OCI-LY1 (cell line): Measurements from ENCODE around the gene RFC3.
"Not testable (repeated sequence)": the region's sequence is repeated elsewhere in the genome, so short reads cannot be mapped to it uniquely, and the experiment has no call there.

Experiments
- H2AFZ ChIP-seq: fragments of 200-600 bp; sonication (generic), shearing (Covaris generic); 2 replicates; pipeline ENCODE4 v1.6.0; 2014; ENCODE audit warnings: antibody characterized with exemption, mild to moderate bottlenecking, low read length
- H3F3A ChIP-seq: fragments of 200-600 bp; sonication (generic), shearing (Covaris generic); 2 replicates; pipeline ENCODE4 v1.6.0; 2014; ENCODE audit warnings: mild to moderate bottlenecking, antibody characterized with exemption, low read length, moderate library complexity; ENCODE audit not compliant: insufficient read depth
- H3K27ac ChIP-seq: fragments of 200-600 bp; sonication (generic); 2 replicates; pipeline ENCODE4 v1.5.1; 2014; ENCODE audit warnings: low read length, mixed run types, mild to moderate bottlenecking, low read depth; ENCODE audit not compliant: poor library complexity, severe bottlenecking
- H3K27me3 ChIP-seq: fragments of 200-600 bp; sonication (generic); 2 replicates; pipeline ENCODE4 v1.6.0; 2014; ENCODE audit warnings: antibody characterized with exemption, mild to moderate bottlenecking, low read length, moderate library complexity; ENCODE audit not compliant: insufficient read depth
- H3K36me3 ChIP-seq: fragments of 200-600 bp; sonication (generic); 2 replicates; pipeline ENCODE4 v1.6.1; 2014; ENCODE audit warnings: mild to moderate bottlenecking, antibody characterized with exemption, low read length, moderate library complexity, mixed read lengths; ENCODE audit not compliant: insufficient read depth
- H3K4me1 ChIP-seq: fragments of 200-600 bp; sonication (generic); 2 replicates; pipeline ENCODE4 v1.5.1; 2014; ENCODE audit warnings: mild to moderate bottlenecking, low read length, moderate library complexity; ENCODE audit not compliant: insufficient read depth, severe bottlenecking
- H3K4me2 ChIP-seq: fragments of 200-600 bp; sonication (generic), shearing (Covaris generic); 2 replicates; pipeline ENCODE4 v1.6.1; 2014; ENCODE audit warnings: low read length
- H3K4me3 ChIP-seq: fragments of 200-600 bp; sonication (generic); 2 replicates; pipeline ENCODE4 v1.5.1; 2014; ENCODE audit warnings: low read length, low read depth, mild to moderate bottlenecking, mixed read lengths; ENCODE audit not compliant: poor library complexity, severe bottlenecking
- H3K79me2 ChIP-seq: fragments of 200-600 bp; shearing (Covaris generic); 2 replicates; pipeline ENCODE4 v1.6.1; 2016; ENCODE audit warnings: mixed run types, low read length, mixed read lengths; ENCODE audit not compliant: insufficient read depth
- H3K9ac ChIP-seq: fragments of 200-600 bp; sonication (generic), shearing (Covaris generic); 2 replicates; pipeline ENCODE4 v1.6.1; 2014; ENCODE audit warnings: mild to moderate bottlenecking, low read length, mixed read lengths
- H3K9me2 ChIP-seq: fragments of 200-600 bp; sonication (generic), shearing (Covaris generic); 2 replicates; pipeline ENCODE4 v1.6.1; 2014; ENCODE audit warnings: low read depth, mild to moderate bottlenecking, low read length, mixed read lengths
- H3K9me3 ChIP-seq: fragments of 200-600 bp; shearing (Covaris generic); 2 replicates; pipeline ENCODE4 v1.6.1; 2014; ENCODE audit warnings: low read length, mixed read lengths
- H4K20me1 ChIP-seq: fragments of 200-600 bp; sonication (generic), shearing (Covaris generic); 2 replicates; pipeline ENCODE4 v1.6.0; 2016; ENCODE audit warnings: mild to moderate bottlenecking, low read length; ENCODE audit not compliant: insufficient read depth
- EZH2 ChIP-seq: fragments of 200-600 bp; sonication (generic), shearing (Covaris generic); IDR thresholded peaks from 2 replicates; pipeline ENCODE4 v1.8.0; 2017; ENCODE audit warnings: borderline replicate concordance, mixed run types, mild to moderate bottlenecking, antibody characterized with exemption, low read length, moderate library complexity, mixed read lengths
- TF ChIP-seq, protein P1 (sequence below): fragments of 200-600 bp; sonication (generic), shearing (Covaris generic); IDR thresholded peaks from 2 replicates; pipeline ENCODE4 v1.5.1; 2017; ENCODE audit warnings: mild to moderate bottlenecking, antibody characterized with exemption, low read length, moderate library complexity, mixed read lengths

Gene RFC3

DNA sequence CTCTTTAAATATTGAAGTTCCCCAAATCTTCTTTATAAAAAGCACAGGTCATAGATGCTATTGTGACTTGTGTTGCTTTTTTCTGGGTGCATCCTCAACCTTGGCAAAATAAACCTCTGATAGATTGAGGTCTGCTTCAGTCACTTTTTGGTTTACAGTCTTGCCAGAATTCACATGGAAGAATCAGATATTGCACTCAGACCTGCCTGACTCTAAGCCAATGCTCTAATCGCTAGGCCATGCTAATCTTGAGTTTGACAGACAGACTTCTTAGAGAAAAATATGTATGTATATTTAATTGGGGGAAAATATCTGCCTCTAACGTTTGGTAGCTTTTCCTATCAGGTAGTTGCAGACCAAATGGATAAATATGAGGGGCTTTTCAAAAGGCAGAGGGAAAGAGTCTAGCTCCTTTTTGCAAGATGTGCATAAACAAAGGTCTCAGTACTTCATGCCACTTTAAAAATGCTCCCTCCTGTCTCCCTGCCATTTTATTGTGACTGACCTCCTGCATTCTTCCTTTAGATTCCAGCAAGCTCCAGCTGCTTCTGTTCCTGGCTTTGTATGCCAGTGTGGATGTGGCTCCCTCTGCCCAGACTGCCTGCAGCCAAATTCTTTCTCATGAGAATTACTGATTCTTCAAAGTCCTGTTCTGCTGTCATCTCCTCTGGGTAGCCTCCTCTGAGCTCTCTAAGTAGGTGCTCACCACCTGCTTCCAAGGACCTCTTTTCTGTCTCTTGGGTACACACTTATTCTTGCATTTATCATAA lies 42.4 kb upstream of the RFC3 start:
- Histone ChIP-seq H3K4me1 (peaks cover 42% of the 10 kb centered on the region), H3K4me3 (no peak overlapping the region), H3K79me2 (no peaks in the 10 kb centered on the region), H3K9ac (peak overlapping the region; percentile 69), H3K9me2 (no peaks in the 10 kb centered on the region), H3K4me2 (peak overlapping the region; percentile 43), H2AFZ (no peak overlapping the region), H3K27me3 (no peaks in the 10 kb centered on the region), H3K36me3 (no peaks in the 10 kb centered on the region; the same call in 1 of the 2 replicates), H3K9me3 (no peaks in the 10 kb centered on the region), H3F3A (no peaks in the 10 kb centered on the region), H4K20me1 (no peaks in the 10 kb centered on the region), H3K27ac (peak overlapping the region; percentile 86)
- no peak for TF ChIP-seq EZH2

- peak overlapping the region; percentile 86 for H3K27ac ChIP-seq
- H3K36me3 ChIP-seq, result no peaks in the 10 kb centered on the region; the same call in 1 of the 2 replicates
- TF ChIP-seq EZH2, result no peak
- TF ChIP-seq, protein P1, sequence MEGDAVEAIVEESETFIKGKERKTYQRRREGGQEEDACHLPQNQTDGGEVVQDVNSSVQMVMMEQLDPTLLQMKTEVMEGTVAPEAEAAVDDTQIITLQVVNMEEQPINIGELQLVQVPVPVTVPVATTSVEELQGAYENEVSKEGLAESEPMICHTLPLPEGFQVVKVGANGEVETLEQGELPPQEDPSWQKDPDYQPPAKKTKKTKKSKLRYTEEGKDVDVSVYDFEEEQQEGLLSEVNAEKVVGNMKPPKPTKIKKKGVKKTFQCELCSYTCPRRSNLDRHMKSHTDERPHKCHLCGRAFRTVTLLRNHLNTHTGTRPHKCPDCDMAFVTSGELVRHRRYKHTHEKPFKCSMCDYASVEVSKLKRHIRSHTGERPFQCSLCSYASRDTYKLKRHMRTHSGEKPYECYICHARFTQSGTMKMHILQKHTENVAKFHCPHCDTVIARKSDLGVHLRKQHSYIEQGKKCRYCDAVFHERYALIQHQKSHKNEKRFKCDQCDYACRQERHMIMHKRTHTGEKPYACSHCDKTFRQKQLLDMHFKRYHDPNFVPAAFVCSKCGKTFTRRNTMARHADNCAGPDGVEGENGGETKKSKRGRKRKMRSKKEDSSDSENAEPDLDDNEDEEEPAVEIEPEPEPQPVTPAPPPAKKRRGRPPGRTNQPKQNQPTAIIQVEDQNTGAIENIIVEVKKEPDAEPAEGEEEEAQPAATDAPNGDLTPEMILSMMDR, result no peak
- no peaks in the 10 kb centered on the region for H4K20me1 ChIP-seq
- no peaks in the 10 kb centered on the region for H3F3A ChIP-seq
- H3K9ac ChIP-seq, result peak overlapping the region; percentile 69
- H3K27me3 ChIP-seq, result no peaks in the 10 kb centered on the region
- H3K4me3 ChIP-seq, result no peak overlapping the region
- no peaks in the 10 kb centered on the region for H3K79me2 ChIP-seq
- H2AFZ ChIP-seq, result no peak overlapping the region
- peaks cover 42% of the 10 kb centered on the region for H3K4me1 ChIP-seq
- H3K9me2 ChIP-seq, result no peaks in the 10 kb centered on the region
- H3K4me2 ChIP-seq, result peak overlapping the region; percentile 43
- no peaks in the 10 kb centered on the region for H3K9me3 ChIP-seq
These were observed 41.6 kb upstream of the RFC3 start for GRCh38 chr13:33776239-33776881.

DNA sequence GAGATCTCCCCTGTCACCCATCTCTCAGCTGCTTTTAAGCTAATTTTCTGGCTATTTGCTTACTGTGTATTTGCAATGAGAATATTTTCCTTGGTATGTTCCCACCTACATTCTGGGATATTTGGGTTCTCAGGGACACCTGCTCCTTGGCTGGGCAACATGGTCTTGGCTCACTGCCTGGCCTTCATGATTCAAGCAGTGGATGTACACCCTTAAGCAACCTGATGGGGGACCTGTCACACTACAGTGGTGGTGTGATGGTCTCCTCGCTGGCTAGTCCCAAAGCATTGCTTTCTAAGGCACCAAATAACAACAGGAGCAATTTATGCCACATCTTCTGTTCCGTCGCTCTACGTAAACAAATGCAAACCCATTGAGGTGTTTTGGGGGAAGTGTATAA lies 35.3 kb upstream of the RFC3 start:
- peaks cover 44% of the 10 kb centered on the region for H3K4me1 ChIP-seq
- TF ChIP-seq, protein P1, result no peak
- H3K27me3 ChIP-seq, result no peaks in the 10 kb centered on the region
- no peak overlapping the region for H2AFZ ChIP-seq
- no peaks in the 10 kb centered on the region for H3K9me2 ChIP-seq
- no peaks in the 10 kb centered on the region for H3K79me2 ChIP-seq
- no peaks in the 10 kb centered on the region for H4K20me1 ChIP-seq
- H3K9me3 ChIP-seq, result no peaks in the 10 kb centered on the region
- H3K9ac ChIP-seq, result no peak overlapping the region
- H3K4me2 ChIP-seq, result no peak overlapping the region
- no peaks in the 10 kb centered on the region for H3F3A ChIP-seq
- no peak overlapping the region for H3K4me3 ChIP-seq
- no peaks in the 10 kb centered on the region; the same call in 1 of the 2 replicates for H3K36me3 ChIP-seq
- H3K27ac ChIP-seq, result no peak overlapping the region

DNA sequence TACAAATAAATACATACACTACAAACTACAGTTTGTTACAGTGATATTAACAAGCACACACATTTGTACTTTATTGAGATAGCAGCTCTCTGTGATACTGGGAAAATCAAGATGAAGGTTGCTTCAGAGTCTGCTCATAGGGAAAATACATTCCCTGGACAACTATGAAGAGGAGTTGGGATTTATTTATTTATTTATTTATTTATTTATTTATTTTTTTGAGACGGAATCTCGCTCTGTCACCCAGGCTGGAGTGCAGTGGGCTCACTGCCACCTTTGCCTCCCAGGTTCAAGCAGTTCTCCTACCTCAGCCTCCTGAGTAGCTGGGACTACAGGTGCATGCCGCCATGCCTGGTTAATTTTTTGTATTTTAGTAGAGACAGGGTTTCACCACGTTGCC lies 34.7 kb upstream of the RFC3 start:
- not testable (repeated sequence) for H3K9me2 ChIP-seq, H3K79me2 ChIP-seq, H3K36me3 ChIP-seq, H3K27me3 ChIP-seq, H3F3A ChIP-seq, H3K9me3 ChIP-seq, H3K4me3 ChIP-seq, H3K9ac ChIP-seq, H2AFZ ChIP-seq, H3K27ac ChIP-seq, H3K4me2 ChIP-seq, H4K20me1 ChIP-seq
- peaks cover 45% of the 10 kb centered on the region for H3K4me1 ChIP-seq
